ENCODE measurements around the gene ZC2HC1B. TPM values are rescaled to one million over a fixed set of nuclear protein-coding genes. Genes with fewer than 3 reads are reported as not detected.
"Not testable (repeated sequence)": the region's sequence is repeated elsewhere in the genome, so short reads cannot be mapped to it uniquely, and the experiment has no call there.

The ZC2HC1B gene
- polyA plus RNA-seq, 1 donor, result not detected

DNA sequence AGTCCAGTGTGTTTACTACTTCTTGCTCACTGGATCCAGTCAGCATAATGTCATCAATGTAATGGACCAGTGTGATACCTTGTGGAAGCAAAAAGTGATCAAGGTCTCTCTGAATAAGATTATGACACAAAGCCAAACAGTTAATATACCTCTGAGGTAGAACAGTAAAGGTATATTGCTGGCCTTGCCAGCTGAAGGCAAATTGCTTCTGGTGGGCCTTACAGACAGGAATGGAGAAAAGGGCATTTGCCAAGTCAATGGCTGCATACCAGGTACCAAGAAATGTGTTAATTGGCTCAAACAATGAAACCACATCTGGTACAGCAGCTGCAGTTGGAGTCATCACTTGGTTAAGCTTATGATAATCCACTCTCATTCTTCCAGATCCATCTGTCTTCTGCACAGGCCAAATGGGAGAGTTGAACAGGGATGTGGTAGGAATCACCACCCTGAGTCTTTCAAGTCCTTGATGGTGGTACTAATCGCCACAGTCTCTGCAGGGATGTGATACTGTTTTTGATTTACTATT is 7.0 kb downstream of the ZC2HC1B start:
- not testable (repeated sequence) for DNase-seq

GRCh38 chr6:143872201-143872600 is 7.9 kb downstream of the ZC2HC1B start:
- no peak for DNase-seq

DNA sequence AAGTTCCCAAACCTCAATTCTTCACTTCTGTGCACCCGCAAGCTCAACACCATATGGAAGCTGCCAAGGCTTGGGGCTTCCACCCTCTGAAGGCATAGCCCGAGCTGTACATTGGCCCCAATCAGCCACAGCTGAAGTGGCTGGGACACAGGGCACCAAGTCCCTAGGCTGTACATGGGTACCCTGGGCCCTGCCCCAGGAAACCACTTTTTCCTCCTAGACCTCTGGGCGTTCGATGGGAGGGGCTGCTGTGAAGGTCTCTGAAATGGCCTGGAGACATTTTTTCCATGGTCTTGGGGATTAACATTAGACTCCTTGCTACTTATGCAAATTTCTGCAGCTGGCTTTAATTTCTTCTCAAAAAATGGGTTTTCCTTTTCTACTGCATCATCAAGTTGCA is 9.3 kb downstream of the ZC2HC1B start:
- DNase-seq, result not testable (repeated sequence)

- not testable (repeated sequence) for DNase-seq
Measured at GRCh38 chr6:143874503-143874902, 10.2 kb downstream of the ZC2HC1B start.

DNA sequence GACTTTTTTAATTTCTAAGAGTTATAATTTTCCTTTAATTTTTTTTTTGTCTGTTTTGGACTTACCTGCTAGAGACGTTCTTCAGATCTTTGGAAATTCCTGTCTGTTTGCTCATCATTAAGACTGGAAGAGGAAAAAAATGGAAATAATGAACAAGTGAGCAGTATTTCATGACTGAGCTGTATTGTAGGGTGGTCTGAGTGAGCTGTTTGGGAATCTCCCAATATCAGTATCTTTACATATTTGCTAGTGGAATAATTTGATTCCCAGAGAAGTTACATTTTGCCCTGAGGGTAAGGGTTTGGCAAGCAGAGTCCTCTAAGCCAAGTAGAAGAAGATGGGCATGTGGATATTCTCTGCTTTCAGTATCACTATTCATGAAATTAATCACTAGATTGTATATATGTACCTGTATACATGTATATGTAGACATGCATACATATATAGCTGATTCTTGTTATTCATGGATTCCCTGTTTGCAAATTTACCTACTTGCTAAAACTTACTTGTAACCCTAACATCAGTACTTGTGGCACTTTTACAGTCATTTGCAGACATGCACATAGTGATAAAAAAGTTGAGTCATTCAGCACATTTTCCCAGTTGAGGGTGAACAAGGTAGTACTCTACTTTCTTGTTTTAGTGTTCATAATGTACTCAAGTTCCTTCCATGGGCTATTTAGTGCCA is 13.5 kb downstream of the ZC2HC1B start:
- no peak for DNase-seq

- no peak for DNase-seq
Measured at GRCh38 chr6:143878272-143878760, 14.0 kb downstream of the ZC2HC1B start.

DNA sequence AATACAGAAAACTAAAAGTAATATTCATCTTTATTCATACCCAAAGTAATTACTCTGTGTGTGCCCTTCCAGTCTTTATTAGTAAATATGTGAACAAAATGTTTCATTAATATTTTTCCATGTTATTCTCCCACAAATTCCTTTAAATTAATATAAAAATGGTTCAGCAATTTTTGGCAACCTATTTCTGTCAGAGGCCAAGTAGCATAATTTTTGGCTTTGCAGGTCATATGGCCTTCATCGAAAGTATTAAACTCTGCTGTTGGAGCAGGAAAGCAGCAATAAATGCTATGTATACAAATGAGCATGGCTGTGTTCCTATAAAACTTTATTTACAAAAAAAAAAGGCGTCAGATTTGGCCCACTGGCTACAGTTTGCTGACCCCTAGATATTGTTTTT is 16.1 kb downstream of the ZC2HC1B start:
- peak; percentile 52 for DNase-seq

DNA sequence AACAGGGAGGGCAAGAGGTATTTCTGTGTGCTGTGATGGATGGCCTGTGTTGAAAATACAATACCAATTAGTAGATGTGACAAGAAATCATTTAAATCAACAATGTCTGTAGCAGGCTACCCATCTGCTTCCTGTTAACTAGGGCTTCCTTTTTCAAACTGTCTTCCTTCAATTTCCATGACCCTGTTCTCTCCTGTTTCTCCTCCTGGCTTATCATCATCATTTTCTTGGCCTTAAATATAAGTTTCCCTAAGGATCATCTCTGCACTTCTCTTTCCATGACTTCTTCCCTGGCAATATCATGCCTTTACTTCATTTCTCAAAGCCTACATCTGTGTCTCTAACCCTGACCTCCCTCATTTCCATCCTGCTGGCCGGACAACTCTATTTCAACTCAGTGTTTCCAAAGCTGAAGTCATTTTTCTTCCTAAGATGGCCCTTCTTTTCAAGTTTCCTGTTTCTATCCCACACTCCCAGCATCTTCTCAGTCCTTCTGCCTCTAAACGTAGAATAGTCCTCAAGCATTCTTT is 18.2 kb downstream of the ZC2HC1B start:
- peak; percentile 88 for DNase-seq

DNA sequence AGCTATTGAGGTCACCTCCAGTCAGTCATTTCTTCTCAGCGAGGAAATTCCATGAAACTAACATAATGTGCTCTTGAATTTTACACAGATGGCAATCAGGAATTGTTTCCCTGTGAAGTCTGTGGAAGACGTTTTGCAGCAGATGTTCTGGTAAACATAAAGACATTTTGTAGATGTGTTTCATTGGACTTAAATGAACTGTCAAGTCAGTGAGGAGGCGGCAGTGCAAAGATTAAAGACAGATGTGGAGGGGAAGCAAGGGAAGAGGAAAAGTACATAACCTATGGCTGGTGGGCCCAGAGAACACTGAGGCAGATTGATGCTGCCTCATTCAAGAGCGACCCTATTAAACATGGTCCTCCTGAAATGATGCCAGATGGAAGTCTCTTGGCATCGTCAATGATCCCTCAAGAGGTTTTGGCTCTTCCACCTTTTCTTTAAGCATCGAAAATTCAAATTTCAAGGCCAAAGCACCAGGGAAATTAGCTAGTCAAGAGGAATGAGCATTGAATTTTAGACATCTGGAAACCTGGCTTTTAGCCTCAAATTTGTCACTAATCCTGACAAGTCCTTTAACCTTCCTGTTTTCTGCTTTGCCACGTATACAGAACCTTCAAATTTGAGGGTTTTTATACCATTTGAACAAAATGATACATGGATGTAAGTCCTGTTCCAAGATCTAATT is 20.1 kb downstream of the ZC2HC1B start:
- peak; percentile 66 for DNase-seq

DNA sequence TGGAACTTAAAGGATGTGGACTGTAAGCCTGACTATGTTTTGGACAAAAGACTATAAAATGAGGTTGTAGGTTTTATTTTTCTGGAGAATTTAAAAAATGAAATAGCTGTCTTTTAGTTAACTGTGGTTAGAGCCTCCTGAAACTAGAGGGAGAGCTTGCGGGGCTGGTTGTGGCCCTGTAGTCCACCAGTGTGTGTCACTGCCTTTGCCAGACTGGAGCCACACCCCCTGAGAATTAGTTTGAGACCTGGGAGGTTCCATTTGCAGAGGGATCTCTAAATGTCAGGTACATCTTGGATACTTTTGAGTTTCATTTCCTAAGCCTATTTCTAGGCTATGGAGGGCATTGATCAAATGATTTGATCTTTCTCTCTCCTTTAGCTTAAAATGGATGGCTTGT is 20.8 kb downstream of the ZC2HC1B start:
- DNase-seq, result no peak

- no peak for DNase-seq
Measured at GRCh38 chr6:143894655-143895054, 30.4 kb downstream of the ZC2HC1B start.

GRCh38 chr6:143896126-143896860 is 32.0 kb downstream of the ZC2HC1B start:
- DNase-seq, result no peak

GRCh38 chr6:143900358-143900757 is 36.1 kb downstream of the ZC2HC1B start:
- no peak for DNase-seq

DNA sequence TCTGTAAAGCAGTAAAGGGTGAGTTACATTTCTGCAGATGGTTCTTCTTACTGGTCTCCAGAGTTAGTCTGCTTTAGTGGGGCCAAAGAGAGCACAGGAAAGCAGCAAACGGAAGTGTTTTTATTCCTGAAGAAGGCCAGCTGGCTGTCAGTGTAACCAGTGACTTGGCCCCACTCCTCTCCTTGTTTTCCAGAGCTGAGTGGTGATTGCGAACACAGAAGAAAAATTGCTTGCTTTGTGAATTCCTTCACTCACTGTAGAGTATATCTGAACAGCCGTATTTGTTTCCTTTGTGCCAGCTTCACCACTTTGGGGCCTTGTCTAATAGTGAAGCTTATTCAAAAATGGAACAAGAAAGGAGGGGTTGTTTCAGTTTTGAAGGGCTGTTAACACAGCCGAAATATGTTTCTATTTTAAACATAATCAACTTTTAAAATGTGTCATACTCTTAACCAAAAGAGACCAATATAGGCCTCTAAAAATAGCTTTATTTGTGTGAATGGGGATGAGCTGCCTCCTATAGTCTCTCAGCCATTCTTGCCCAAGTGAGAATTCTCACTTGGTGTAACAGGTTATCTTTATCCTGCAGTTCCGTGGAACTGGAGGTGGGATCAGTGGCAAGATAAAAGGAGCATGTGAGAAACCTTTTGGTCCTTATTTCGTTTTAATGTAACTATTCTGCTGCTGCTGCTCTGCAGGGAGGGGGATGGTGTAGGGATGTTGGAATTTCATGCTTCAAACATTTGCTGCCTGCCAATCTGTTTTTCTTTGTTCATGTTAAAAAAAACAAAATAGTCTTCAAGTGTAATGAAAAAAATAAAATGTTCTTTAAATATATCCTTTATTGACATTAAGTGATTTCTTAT is 37.8 kb downstream of the ZC2HC1B start:
- peak; percentile 92 for DNase-seq

DNA sequence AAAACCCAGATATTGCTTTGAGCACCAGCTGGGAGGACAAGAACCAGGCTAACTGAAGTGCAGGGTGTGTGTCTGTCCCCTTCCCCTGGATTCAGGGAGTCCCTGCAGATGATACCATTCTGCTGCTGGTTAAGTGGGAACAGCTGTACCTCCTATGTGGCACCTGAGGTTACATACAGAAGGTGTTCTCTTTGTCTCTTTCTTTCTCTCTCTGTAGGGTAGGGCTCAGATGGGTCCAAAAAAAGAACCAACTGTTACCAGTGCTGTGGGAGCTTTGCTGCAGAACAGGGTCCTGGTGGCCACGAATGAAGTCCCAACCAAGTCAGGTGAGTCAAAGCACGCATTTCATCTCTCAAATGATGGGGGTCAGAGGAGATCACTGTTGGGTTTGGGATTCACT is 38.6 kb downstream of the ZC2HC1B start:
- DNase-seq, result no peak

DNA sequence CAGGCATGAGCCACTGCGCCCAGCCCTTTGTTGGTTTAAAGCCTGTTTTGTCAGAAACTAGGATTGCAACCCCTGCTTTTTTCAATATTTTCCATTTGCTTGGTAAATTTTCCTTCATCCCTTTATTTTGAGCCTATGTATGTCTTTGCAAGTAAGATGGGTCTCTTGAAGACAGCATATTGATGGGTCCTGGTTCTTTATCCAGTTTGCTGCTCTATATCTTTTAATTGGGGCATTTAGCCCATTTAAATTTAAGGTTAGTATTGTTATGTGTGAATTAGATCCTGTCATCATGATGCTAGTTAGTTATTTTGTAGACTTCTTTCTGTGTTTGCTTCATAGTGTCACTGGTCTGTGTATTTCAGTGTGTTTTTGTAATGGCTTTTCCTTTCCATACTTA is 46.8 kb downstream of the ZC2HC1B start:
- DNase-seq, result no peak

- no peak for DNase-seq
Measured at GRCh38 chr6:143912671-143913070, 48.4 kb downstream of the ZC2HC1B start.

- DNase-seq, result not testable (repeated sequence)
Measured at GRCh38 chr6:143917026-143917425, 52.8 kb downstream of the ZC2HC1B start.

- no peak for DNase-seq
Measured at GRCh38 chr6:143928853-143929252, 64.6 kb downstream of the ZC2HC1B start.

DNA sequence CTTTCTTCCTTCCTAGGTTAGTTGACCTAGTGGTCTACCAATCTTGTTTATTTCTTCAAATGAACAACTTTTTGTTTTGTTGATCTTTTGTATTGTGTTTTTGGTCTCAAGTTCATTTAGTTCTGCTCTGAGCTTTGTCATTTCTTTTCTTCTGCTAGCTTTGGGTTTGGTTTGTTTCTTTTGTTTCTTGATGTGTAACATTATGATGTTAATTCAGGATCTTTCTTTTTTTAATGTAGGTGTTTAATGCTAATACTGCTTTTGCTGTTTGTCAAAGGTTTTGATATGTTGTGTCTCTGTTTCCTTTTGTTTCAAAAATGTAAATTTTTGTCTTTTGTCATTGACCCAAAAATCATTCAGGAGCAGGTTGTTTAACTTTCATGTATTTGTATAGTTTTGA is 65.7 kb downstream of the ZC2HC1B start:
- no peak for DNase-seq

- no peak for DNase-seq
Measured at GRCh38 chr6:143934331-143934730, 70.1 kb downstream of the ZC2HC1B start.

- DNase-seq, result no peak
Measured at GRCh38 chr6:143934867-143935266, 70.6 kb downstream of the ZC2HC1B start.
